ENCODE data around the gene PPP1R14B. TPM values are rescaled to one million over a fixed set of nuclear protein-coding genes. Genes with fewer than 3 reads are reported as not detected.

The PPP1R14B gene
- polyA plus RNA-seq, 1 experiment = 119 TPM

- CTCF ChIA-PET = interaction anchor here (1.0 to 3.8 kb wide), 3 partner anchors 21 to 78 kb away, joined by 3 to 13 read pairs (median 4); no protein-coding TSS in a partner anchor
Observed at GRCh38 chr11:64225608-64226506, 20.9 kb downstream of the PPP1R14B start, which contains the start of the genes NUDT22 and TRPT1. Gene NUDT22, plus strand, starts transcription at chr11:64226274. Its CDS starts 379 bp downstream, at chr11:64226653. Gene TRPT1, minus strand, starts transcription at chr11:64226186. Its CDS starts 326 bp downstream, at chr11:64225860.

GRCh38 chr11:64224891-64225607, 21.7 kb downstream of the PPP1R14B start:
- ChIA-PET CTCF (interaction anchor here (2.1 to 3.8 kb wide), 2 partner anchors 20 to 76 kb away, joined by 6 to 13 read pairs; partner anchors contain the start of gene CATSPERZ), POLR2A (interaction anchor here (0.5 to 2.2 kb wide), 5 partner anchors 8 to 40 kb away, joined by 4 to 8 read pairs (median 6); partner anchors contain the start of gene STIP1)
- Histone ChIP-seq H3K9me3 (ENCODE audit: control insufficient read depth, insufficient read depth, low read length) (no peaks in the 10 kb centered on the region; the same call in 1 of the 2 replicates), H3K27ac (ENCODE audit: low read depth, low read length) (no peak overlapping the region), H3K4me3 (ENCODE audit: low read depth, low read length) (peak overlapping the region; percentile 89), H3K27me3 (ENCODE audit: control insufficient read depth, insufficient read depth, low read length) (no peaks in the 10 kb centered on the region)
- TF ChIP-seq CTCF (IDR thresholded peaks at IDR 0.05; ENCODE audit: low read depth, low read length) = no peak
- no peak for DNase-seq (ENCODE audit: low read depth, low spot score)

More at GRCh38 chr11:64225608-64226506, 20.9 kb downstream of the PPP1R14B start, which contains the start of the genes NUDT22 and TRPT1:
- peak within 1 kb of the TSS; percentile 21 for H3K27ac ChIP-seq (ENCODE audit: low read depth, low read length)
- peak within 1 kb of the TSS; percentile 89 for H3K4me3 ChIP-seq (ENCODE audit: low read depth, low read length)
- TF ChIP-seq CTCF (IDR thresholded peaks at IDR 0.05; ENCODE audit: low read depth, low read length) = peak; percentile 21
- peak; percentile 27 for DNase-seq (ENCODE audit: low read depth, low spot score)
- POLR2A ChIA-PET = interaction anchor here (0.6 to 2.2 kb wide), 7 partner anchors 11 to 79 kb away, joined by 3 to 8 read pairs (median 5); partner anchors contain the start of gene STIP1
- no peaks in the 10 kb centered on the region for H3K27me3 ChIP-seq (ENCODE audit: control insufficient read depth, insufficient read depth, low read length)
- no peaks in the 10 kb centered on the region; the same call in 1 of the 2 replicates for H3K9me3 ChIP-seq (ENCODE audit: control insufficient read depth, insufficient read depth, low read length)

- Histone ChIP-seq H3K9me3 (ENCODE audit: control insufficient read depth, insufficient read depth, low read length) (no peaks in the 10 kb centered on the region; the same call in 1 of the 2 replicates), H3K27ac (ENCODE audit: low read depth, low read length) (no peak overlapping the region), H3K27me3 (ENCODE audit: control insufficient read depth, insufficient read depth, low read length) (no peaks in the 10 kb centered on the region), H3K4me3 (ENCODE audit: low read depth, low read length) (no peak overlapping the region)
- no peak for DNase-seq (ENCODE audit: low read depth, low spot score)
- ChIA-PET CTCF (interaction anchor here (1.0 to 3.8 kb wide), 3 partner anchors 19 to 78 kb away, joined by 3 to 13 read pairs (median 6); partner anchors contain the start of gene CATSPERZ), POLR2A (interaction anchor here (0.5 to 1.8 kb wide), 3 partner anchors 7 to 36 kb away, joined by 4 to 6 read pairs (median 6); no protein-coding TSS in a partner anchor)
- TF ChIP-seq CTCF (IDR thresholded peaks at IDR 0.05; ENCODE audit: low read depth, low read length) = no peak
Observed at GRCh38 chr11:64224151-64224890, 22.4 kb downstream of the PPP1R14B start.

GRCh38 chr11:64223001-64223651, 23.6 kb downstream of the PPP1R14B start:
- DNase-seq (ENCODE audit: low read depth, low spot score) = no peak
- CTCF ChIA-PET = interaction anchor here (0.5 to 2.1 kb wide), 4 partner anchors 78 to 316 kb away, joined by 3 to 6 read pairs (median 4); partner anchors contain the start of gene CATSPERZ
- Histone ChIP-seq H3K9me3 (ENCODE audit: control insufficient read depth, insufficient read depth, low read length) (no peaks in the 10 kb centered on the region; the same call in 1 of the 2 replicates), H3K4me3 (ENCODE audit: low read depth, low read length) (no peak overlapping the region), H3K27me3 (ENCODE audit: control insufficient read depth, insufficient read depth, low read length) (no peaks in the 10 kb centered on the region), H3K27ac (ENCODE audit: low read depth, low read length) (no peak overlapping the region)
- TF ChIP-seq CTCF (IDR thresholded peaks at IDR 0.05; ENCODE audit: low read depth, low read length) = no peak
- POLR2A ChIA-PET = interaction anchor here (1.5 to 1.8 kb wide), 2 partner anchors 13 to 35 kb away, joined by 4 to 6 read pairs; no protein-coding TSS in a partner anchor

All from AG04450 (cell line).